ENCODE data around the gene DLX4. TPM values are rescaled to one million over a fixed set of nuclear protein-coding genes. Genes with fewer than 3 reads are reported as not detected.

DLX4 gene
- total and polyA plus RNA-seq, 9 donors, result 0.10 TPM; not detected in 8

- no peak for TF ChIP-seq POLR2A (IDR thresholded peaks at IDR 0.05)
- TF ChIP-seq EP300 (IDR thresholded peaks at IDR 0.05), result no peak
- no peak for TF ChIP-seq CTCF (IDR thresholded peaks at IDR 0.05)
- peaks cover 11% of the 10 kb centered on the region for H3K27me3 ChIP-seq
- 16 to 22% (median 20%) methylated on average over 11 of the region's 11 CpGs for WGBS, 3 donors
- H3K4me3 ChIP-seq, result no peak overlapping the region
- intact Hi-C loops (cut with DNase I), result no loop called here
- H3K36me3 ChIP-seq, result no peaks in the 10 kb centered on the region
- H3K9me3 ChIP-seq, result no peaks in the 10 kb centered on the region
- H3K27ac ChIP-seq, result no peak overlapping the region
- H3K4me1 ChIP-seq (ENCODE audit: insufficient read depth), result no peaks in the 10 kb centered on the region
- DNase-seq, result no peak
Measured at GRCh38 chr17:49962599-49963308, 6.2 kb upstream of the DLX4 start.

- Histone ChIP-seq H3K36me3 (no peaks in the 10 kb centered on the region), H3K9me3 (no peaks in the 10 kb centered on the region), H3K27ac (no peak overlapping the region), H3K27me3 (peaks cover 16% of the 10 kb centered on the region), H3K4me1 (ENCODE audit: insufficient read depth) (no peaks in the 10 kb centered on the region), H3K4me3 (no peak overlapping the region)
- TF ChIP-seq EP300 (IDR thresholded peaks at IDR 0.05) (no peak), CTCF (IDR thresholded peaks at IDR 0.05) (no peak), POLR2A (IDR thresholded peaks at IDR 0.05) (no peak)
- intact Hi-C loops (cut with DNase I), result no loop called here
- no peak for DNase-seq
- WGBS, 3 donors, result 31 to 52% (median 42%) methylated on average over 4 of the region's 4 CpGs
Measured at GRCh38 chr17:49963309-49963625, 5.7 kb upstream of the DLX4 start.

GRCh38 chr17:49963626-49964302 lies 5.2 kb upstream of the DLX4 start:
- peaks cover 2% of the 10 kb centered on the region for H3K4me1 ChIP-seq (ENCODE audit: insufficient read depth)
- H3K27me3 ChIP-seq, result peaks cover 21% of the 10 kb centered on the region
- WGBS, 3 donors, result 7 to 10% (median 8%) methylated on average over 52 of the region's 52 CpGs
- TF ChIP-seq CTCF (IDR thresholded peaks at IDR 0.05) (no peak), POLR2A (IDR thresholded peaks at IDR 0.05) (no peak), EP300 (IDR thresholded peaks at IDR 0.05) (no peak)
- no peaks in the 10 kb centered on the region for H3K36me3 ChIP-seq
- intact Hi-C loops (cut with DNase I), result no loop called here
- H3K27ac ChIP-seq, result no peak overlapping the region
- H3K9me3 ChIP-seq, result no peaks in the 10 kb centered on the region
- no peak overlapping the region for H3K4me3 ChIP-seq
- DNase-seq, result no peak

- 9 to 12% (median 9%) methylated on average over 18 of the region's 18 CpGs for WGBS, 3 donors
- Histone ChIP-seq H3K4me3 (no peak overlapping the region), H3K9me3 (no peaks in the 10 kb centered on the region), H3K27me3 (peaks cover 24% of the 10 kb centered on the region), H3K27ac (no peak overlapping the region), H3K36me3 (no peaks in the 10 kb centered on the region), H3K4me1 (ENCODE audit: insufficient read depth) (peaks cover 3% of the 10 kb centered on the region)
- intact Hi-C loops (cut with DNase I), result no loop called here
- TF ChIP-seq CTCF (IDR thresholded peaks at IDR 0.05) (no peak), EP300 (IDR thresholded peaks at IDR 0.05) (no peak)
- no peak for DNase-seq
Measured at GRCh38 chr17:49964303-49964768, 4.7 kb upstream of the DLX4 start.
